ENCODE measurements around the gene TAS2R20. TPM values are rescaled to one million over a fixed set of nuclear protein-coding genes. Genes with fewer than 3 reads are reported as not detected.

Gene TAS2R20
- total RNA-seq, 1 donor from 2014 or later: 6.1 TPM

- DNase-seq (ENCODE audit: low spot score): no peak
Measured at GRCh38 chr12:10959804-10960203, 38.3 kb downstream of the TAS2R20 start.

- DNase-seq (ENCODE audit: low spot score): no peak
Measured at GRCh38 chr12:10957741-10958140, 40.4 kb downstream of the TAS2R20 start.

- no peak for DNase-seq (ENCODE audit: low spot score)
Measured at GRCh38 chr12:10956085-10956484, 42.0 kb downstream of the TAS2R20 start.

GRCh38 chr12:10952645-10953044 is 45.5 kb downstream of the TAS2R20 start:
- DNase-seq (ENCODE audit: low spot score): no peak

Other genes with a start within 250 kb of the TAS2R20 start
- not detected for gene TAS2R7, start 195.7 kb downstream of the TAS2R20 start, total RNA-seq
- not detected for gene TAS2R8, start 191.0 kb downstream of the TAS2R20 start, total RNA-seq
- gene TAS2R9, start 188.1 kb downstream of the TAS2R20 start, total RNA-seq: not detected
- gene TAS2R10, start 171.9 kb downstream of the TAS2R20 start, total RNA-seq: 0.62 TPM
- 7.3 TPM for gene PRR4, start 148.8 kb downstream of the TAS2R20 start, total RNA-seq
- gene PRH1, start 114.0 kb downstream of the TAS2R20 start, total RNA-seq: 47.6 TPM
- gene TAS2R13, start 88.7 kb downstream of the TAS2R20 start, total RNA-seq: 7.9 TPM
- not detected for gene PRH2, start 69.1 kb downstream of the TAS2R20 start, total RNA-seq
- gene TAS2R14, start 59.0 kb downstream of the TAS2R20 start, total RNA-seq: 8.0 TPM
- 7.2 TPM for gene TAS2R50, start 11.4 kb downstream of the TAS2R20 start, total RNA-seq
- 14.2 TPM for gene TAS2R19, start 24.3 kb upstream of the TAS2R20 start, total RNA-seq
- gene TAS2R31, start 33.1 kb upstream of the TAS2R20 start, total RNA-seq: 12.2 TPM
- 5.4 TPM for gene TAS2R46, start 64.0 kb upstream of the TAS2R20 start, total RNA-seq
- gene TAS2R43, start 94.0 kb upstream of the TAS2R20 start, total RNA-seq: 3.0 TPM
- 11.8 TPM for gene TAS2R30, start 136.3 kb upstream of the TAS2R20 start, total RNA-seq
- 7.7 TPM for gene SMIM10L1, start 172.9 kb upstream of the TAS2R20 start, total RNA-seq
- not detected for gene TAS2R42, start 188.6 kb upstream of the TAS2R20 start, total RNA-seq